SK-N-SH (cell line): ENCODE results near the gene TPO. TPM values are rescaled to one million over a fixed set of nuclear protein-coding genes. Genes with fewer than 3 reads are reported as not detected.

Experiments used
- CTCF ChIA-PET: fragments of 300-600, 350-600 bp; formaldehyde crosslinking; extraction: SDS; loops from one replicate; lab custom pipeline; 2021; lab: Yijun Ruan, JAX
- POLR2A ChIA-PET: fragments of 350-600 bp; sonication (Branson Sonifier 250); formaldehyde crosslinking; extraction: SDS; loops from one replicate; lab custom pipeline; 2020; ENCODE audit warnings: antibody characterized with exemption, inconsistent platforms; lab: Yijun Ruan, JAX
- DNase-seq: peaks from one replicate; pipeline ENCODE4 v3.0.0; 2012
- H2AFZ ChIP-seq: fragments of 200-600 bp; sonication (generic); 2 replicates; pipeline ENCODE4 v1.8.1; 2016; ENCODE audit warnings: antibody characterized with exemption, mild to moderate bottlenecking, low read depth
- H3F3A ChIP-seq: fragments of 200-600 bp; sonication (generic); replicated peaks from 2 replicates; pipeline ENCODE3; 2016; ENCODE audit warnings: antibody characterized with exemption, mild to moderate bottlenecking; ENCODE audit not compliant: insufficient read depth
- H3K27ac ChIP-seq, 2 experiments: fragments of 200-500 bp in 1 of 2; fragments of 200-600 bp in 1 of 2; sonication (Bioruptor generic) in 1 of 2; sonication (generic), shearing (Covaris generic) in 1 of 2; 2 replicates each; pipeline versions ENCODE4 v1.5.1 to v1.6.1; 2014 to 2016; ENCODE audit warnings: low read depth in 2 of 2, inconsistent platforms in 1 of 2, low read length in 1 of 2, mild to moderate bottlenecking in 1 of 2, mixed read lengths in 1 of 2
- H3K27me3 ChIP-seq: fragments of 200-600 bp; sonication (generic), shearing (Covaris generic); 2 replicates; pipeline ENCODE4 v1.6.1; 2016; ENCODE audit warnings: mixed run types; ENCODE audit not compliant: insufficient read depth
- H3K36me3 ChIP-seq, 2 experiments: fragments of 200-500 bp in 1 of 2; fragments of 200-600 bp in 1 of 2; sonication (Bioruptor generic) in 1 of 2; sonication (generic) in 1 of 2; replicated peaks in 1 of 2; 2 replicates each; pipeline versions ENCODE3 to v1.5.1; 2014 to 2016; ENCODE audit warnings: low read length in 1 of 2, mild to moderate bottlenecking in 1 of 2; ENCODE audit not compliant: insufficient read depth in 2 of 2, control insufficient read depth in 1 of 2
- H3K4me1 ChIP-seq, 2 experiments: fragments of 200-500 bp in 1 of 2; fragments of 200-600 bp in 1 of 2; sonication (Bioruptor generic) in 1 of 2; sonication (generic), shearing (Covaris generic) in 1 of 2; 2 replicates each; pipeline versions ENCODE4 v1.5.1 to v1.6.1; 2014 to 2016; ENCODE audit warnings: low read depth in 1 of 2, low read length in 1 of 2, mixed run types in 1 of 2; ENCODE audit not compliant: insufficient read depth in 2 of 2, control insufficient read depth in 1 of 2
- H3K4me2 ChIP-seq: fragments of 200-600 bp; sonication (generic), shearing (Covaris generic); 2 replicates; pipeline ENCODE4 v1.6.1; 2017; ENCODE audit warnings: mixed run types
- H3K4me3 ChIP-seq, 2 experiments: fragments of 200-500 bp in 1 of 2; fragments of 200-600 bp in 1 of 2; sonication (Bioruptor generic) in 1 of 2; sonication (generic), shearing (Covaris generic) in 1 of 2; 2 replicates each; pipeline versions ENCODE4 v1.5.1 to v1.8.1; 2014 to 2016; ENCODE audit warnings: low read depth in 2 of 2, inconsistent platforms in 1 of 2, low read length in 1 of 2, mild to moderate bottlenecking in 1 of 2, mixed read lengths in 1 of 2, moderate library complexity in 1 of 2
- H3K79me2 ChIP-seq: fragments of 200-600 bp; sonication (generic); 2 replicates; pipeline ENCODE4 v1.8.1; 2017; ENCODE audit warnings: mild to moderate bottlenecking; ENCODE audit not compliant: insufficient read depth
- H3K9ac ChIP-seq: fragments of 200-600 bp; sonication (generic); 2 replicates; pipeline ENCODE4 v1.6.1; 2017; ENCODE audit warnings: mixed run types
- H3K9me2 ChIP-seq: fragments of 200-600 bp; sonication (generic); 2 replicates; pipeline ENCODE4 v1.6.1; 2017; ENCODE audit warnings: mixed run types
- H3K9me3 ChIP-seq: fragments of 200-600 bp; sonication (generic); 2 replicates; pipeline ENCODE4 v1.6.1; 2017; ENCODE audit warnings: mixed run types, mild to moderate bottlenecking, moderate library complexity
- H4K20me1 ChIP-seq: fragments of 200-600 bp; sonication (generic); 2 replicates; pipeline ENCODE4 v1.6.1; 2017; ENCODE audit warnings: mild to moderate bottlenecking, mixed run types; ENCODE audit not compliant: insufficient read depth
- EZH2phosphoT487 ChIP-seq: fragments of 200-600 bp; sonication (generic); IDR thresholded peaks from 2 replicates; pipeline ENCODE4 v1.6.1; 2017; ENCODE audit warnings: low read depth, mixed run types, mild to moderate bottlenecking, antibody characterized with exemption, moderate library complexity, borderline replicate concordance
- MEF2A ChIP-seq: IDR thresholded peaks from 2 replicates; pipeline ENCODE4 v1.4.0; 2012; ENCODE audit warnings: low read depth, borderline replicate concordance
- RAD21 ChIP-seq: IDR thresholded peaks from 2 replicates; pipeline ENCODE4 v1.6.1; 2012; ENCODE audit warnings: mild to moderate bottlenecking, low read length
- SIN3A ChIP-seq: IDR thresholded peaks from 2 replicates; pipeline ENCODE4 v1.6.1; 2012; ENCODE audit warnings: low read depth, mild to moderate bottlenecking, low read length, moderate library complexity, borderline replicate concordance
- SMC3 ChIP-seq: IDR thresholded peaks from 2 replicates; pipeline ENCODE4 v1.6.1; 2012; ENCODE audit warnings: low read depth, low read length, improper control_type of control experiment
- TAF1 ChIP-seq: IDR thresholded peaks from 2 replicates; pipeline ENCODE4 v1.6.1; 2012; ENCODE audit warnings: low read depth, mild to moderate bottlenecking, low read length, moderate library complexity, borderline replicate concordance
- YY1 ChIP-seq: IDR thresholded peaks from 2 replicates; pipeline ENCODE4 v1.4.0; 2012; ENCODE audit warnings: low read depth, mild to moderate bottlenecking
- WGBS: methylation state at CpG from one replicate; pipeline ENCODE4 v1.1.6; 2017; ENCODE audit warnings: low lambda C conversion rate; 5-methylcytosine and 5-hydroxymethylcytosine counted together
- polyA plus RNA-seq, 3 experiments: library from polyadenylated mRNA; depleted of rRNA; stranded (reverse); fragments of >200 nt; gene quantifications; 2 replicates each; pipeline ENCODE4 v1.2.3, GENCODE V29; 2012
- TF ChIP-seq, protein P1 (sequence below): IDR thresholded peaks from 2 replicates; pipeline ENCODE4; 2012
- TF ChIP-seq, protein P2 (sequence below): fragments of 200-600 bp; sonication (generic); IDR thresholded peaks from 2 replicates; pipeline ENCODE4 v1.6.1; 2017; ENCODE audit warnings: antibody characterized with exemption, mild to moderate bottlenecking, moderate library complexity

TPO gene
- polyA plus RNA-seq, 1 of the 3 experiments (the other 2 are of a cell fraction) = not detected

DNA sequence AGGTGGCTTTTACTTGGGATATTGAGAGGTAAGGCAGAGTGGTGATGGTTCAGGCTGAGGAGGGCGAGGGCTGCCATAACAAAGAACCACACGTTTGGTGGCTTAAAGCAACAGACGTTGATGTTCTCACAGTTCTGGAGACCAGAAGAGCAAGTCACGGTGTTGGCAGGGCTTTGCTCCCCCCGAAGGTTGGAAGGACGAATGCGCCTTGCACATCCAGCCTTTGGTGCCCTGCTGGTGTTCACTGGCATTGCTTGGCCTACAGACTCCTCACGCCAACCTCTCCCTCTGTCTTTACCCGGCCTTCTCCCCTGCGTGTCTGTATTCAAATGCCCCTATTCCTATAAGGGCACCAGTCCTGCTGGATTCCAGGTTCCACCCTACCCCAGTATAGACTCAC, 125.4 kb downstream of the TPO start:
- CTCF ChIA-PET = interaction anchor here (1.6 to 4.1 kb wide), 4 partner anchors 12 to 824 kb away, joined by 4 to 39 read pairs (median 8); no protein-coding TSS in a partner anchor
- H4K20me1 ChIP-seq = no peaks in the 10 kb centered on the region
- no peaks in the 10 kb centered on the region for H3K9me3 ChIP-seq
- TF ChIP-seq EZH2phosphoT487 (no peak), RAD21 (peak; percentile 62), SMC3 (peak; percentile 48; the same call in 1 of the 2 replicates), TAF1 (no peak)
- TF ChIP-seq, protein P1, sequence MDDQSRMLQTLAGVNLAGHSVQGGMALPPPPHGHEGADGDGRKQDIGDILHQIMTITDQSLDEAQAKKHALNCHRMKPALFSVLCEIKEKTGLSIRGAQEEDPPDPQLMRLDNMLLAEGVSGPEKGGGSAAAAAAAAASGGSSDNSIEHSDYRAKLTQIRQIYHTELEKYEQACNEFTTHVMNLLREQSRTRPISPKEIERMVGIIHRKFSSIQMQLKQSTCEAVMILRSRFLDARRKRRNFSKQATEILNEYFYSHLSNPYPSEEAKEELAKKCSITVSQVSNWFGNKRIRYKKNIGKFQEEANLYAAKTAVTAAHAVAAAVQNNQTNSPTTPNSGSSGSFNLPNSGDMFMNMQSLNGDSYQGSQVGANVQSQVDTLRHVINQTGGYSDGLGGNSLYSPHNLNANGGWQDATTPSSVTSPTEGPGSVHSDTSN = no peak
- TF ChIP-seq, protein P2, sequence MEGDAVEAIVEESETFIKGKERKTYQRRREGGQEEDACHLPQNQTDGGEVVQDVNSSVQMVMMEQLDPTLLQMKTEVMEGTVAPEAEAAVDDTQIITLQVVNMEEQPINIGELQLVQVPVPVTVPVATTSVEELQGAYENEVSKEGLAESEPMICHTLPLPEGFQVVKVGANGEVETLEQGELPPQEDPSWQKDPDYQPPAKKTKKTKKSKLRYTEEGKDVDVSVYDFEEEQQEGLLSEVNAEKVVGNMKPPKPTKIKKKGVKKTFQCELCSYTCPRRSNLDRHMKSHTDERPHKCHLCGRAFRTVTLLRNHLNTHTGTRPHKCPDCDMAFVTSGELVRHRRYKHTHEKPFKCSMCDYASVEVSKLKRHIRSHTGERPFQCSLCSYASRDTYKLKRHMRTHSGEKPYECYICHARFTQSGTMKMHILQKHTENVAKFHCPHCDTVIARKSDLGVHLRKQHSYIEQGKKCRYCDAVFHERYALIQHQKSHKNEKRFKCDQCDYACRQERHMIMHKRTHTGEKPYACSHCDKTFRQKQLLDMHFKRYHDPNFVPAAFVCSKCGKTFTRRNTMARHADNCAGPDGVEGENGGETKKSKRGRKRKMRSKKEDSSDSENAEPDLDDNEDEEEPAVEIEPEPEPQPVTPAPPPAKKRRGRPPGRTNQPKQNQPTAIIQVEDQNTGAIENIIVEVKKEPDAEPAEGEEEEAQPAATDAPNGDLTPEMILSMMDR = peak; percentile 57
- TF ChIP-seq, all 33 proteins: peak for 3
- Histone ChIP-seq H3K79me2 (no peaks in the 10 kb centered on the region), H3K4me2 (no peak overlapping the region), H3K9ac (no peak overlapping the region), H3K27ac (no peak overlapping the region), H3K9me2 (no peaks in the 10 kb centered on the region), H3K4me3 (no peak overlapping the region), H3F3A (peaks cover 5% of the 10 kb centered on the region), H3K36me3 (no peaks in the 10 kb centered on the region), H2AFZ (no peak overlapping the region), H3K27me3 (no peaks in the 10 kb centered on the region), H3K4me1 (peaks cover 0 to 23% of the 10 kb centered on the region in 2 experiments; a peak in 2 of 4 replicates)
- DNase-seq = peak; percentile 79
- POLR2A ChIA-PET = no interaction called here
- 34% methylated on average over 10 of the region's 10 CpGs for WGBS

DNA sequence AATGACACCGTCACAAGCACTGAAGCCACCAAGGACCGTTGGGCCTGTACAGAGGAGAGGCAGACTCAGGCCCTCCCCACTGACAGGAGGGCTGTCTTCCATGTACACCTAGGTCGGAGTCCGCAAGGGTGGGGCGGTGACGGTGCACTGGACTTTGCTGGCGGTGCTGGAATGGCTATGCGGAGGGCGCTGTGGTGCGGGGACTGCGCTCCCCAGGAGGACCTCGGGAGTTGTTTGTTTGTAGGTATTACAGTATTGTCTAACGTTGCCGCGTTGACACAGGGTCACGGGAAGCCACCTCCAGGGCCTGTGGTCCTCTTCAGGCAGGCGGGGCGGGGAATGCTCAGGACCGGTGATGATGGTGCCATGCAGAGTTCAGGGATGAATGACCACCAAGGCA, 126.2 kb downstream of the TPO start:
- Histone ChIP-seq H3K4me1 (peaks cover 0 to 27% of the 10 kb centered on the region in 2 experiments; a peak in 2 of 4 replicates), H3K9ac (no peak overlapping the region), H3F3A (peaks cover 5% of the 10 kb centered on the region), H3K4me3 (no peak overlapping the region), H3K36me3 (no peaks in the 10 kb centered on the region), H3K9me3 (no peaks in the 10 kb centered on the region), H4K20me1 (no peaks in the 10 kb centered on the region), H2AFZ (no peak overlapping the region), H3K79me2 (no peaks in the 10 kb centered on the region), H3K27ac (no peak overlapping the region), H3K27me3 (no peaks in the 10 kb centered on the region), H3K4me2 (no peak overlapping the region), H3K9me2 (no peaks in the 10 kb centered on the region)
- no peak for DNase-seq
- TF ChIP-seq YY1 = no peak
- TF ChIP-seq SIN3A = no peak
- TF ChIP-seq MEF2A = no peak
- ChIA-PET POLR2A (no interaction called here), CTCF (interaction anchor here (0.6 to 4.1 kb wide), 7 partner anchors 11 to 824 kb away, joined by 3 to 39 read pairs (median 5); no protein-coding TSS in a partner anchor)
- 78% methylated on average over 19 of the region's 19 CpGs for WGBS
